Breast epithelium (tissue), 4 donors: ENCODE results near the gene VAC14. TPM values are rescaled to one million over a fixed set of nuclear protein-coding genes. Genes with fewer than 3 reads are reported as not detected.
"Not testable (repeated sequence)": the region's sequence is repeated elsewhere in the genome, so short reads cannot be mapped to it uniquely, and the experiment has no call there.

Experiments
- DNase-seq, 2 donors: peaks; one replicate each; pipeline ENCODE4 v3.0.0-alpha.2; 2019; ENCODE audit warnings: low spot score in 2 of 2
- H3K27ac ChIP-seq, 2 donors: fragments of 200-600 bp; sonication (generic) in 1 of 2; one replicate each; pipeline ENCODE4 v1.5.1; 2016 to 2019; ENCODE audit warnings: mild to moderate bottlenecking in 1 of 2
- H3K27me3 ChIP-seq, 2 donors: fragments of 200-600 bp; sonication (generic) in 1 of 2; one replicate each; pipeline versions ENCODE4 v1.5.1 to v1.6.0; 2017 to 2019; ENCODE audit warnings: control low read depth in 1 of 2, mild to moderate bottlenecking in 1 of 2
- H3K36me3 ChIP-seq: fragments of 200-600 bp; one replicate; pipeline ENCODE4 v1.5.1; 2019
- H3K4me1 ChIP-seq, 2 donors: fragments of 200-600 bp; sonication (generic); one replicate each; pipeline ENCODE4 v1.5.1; 2016 to 2019; ENCODE audit warnings: control low read depth in 1 of 2
- H3K4me3 ChIP-seq, 3 donors: fragments of 200-600 bp; sonication (generic); 1 replicate in 2 of 3; 2 replicates in 1 of 3; pipeline ENCODE4 v1.5.1; 2016 to 2019; ENCODE audit warnings: mild to moderate bottlenecking in 3 of 3, moderate library complexity in 2 of 3
- H3K9me3 ChIP-seq, 2 donors: fragments of 200-600 bp; sonication (generic) in 1 of 2; one replicate each; pipeline ENCODE4 v1.5.1; 2016 to 2019; ENCODE audit warnings: control low read depth in 1 of 2
- CTCF ChIP-seq, 3 donors: fragments of 450-650 bp; IDR thresholded peaks; one replicate each; pipeline ENCODE4 v1.5.1; 2016 to 2017; ENCODE audit warnings: antibody characterized with exemption in 3 of 3, mild to moderate bottlenecking in 3 of 3, moderate library complexity in 3 of 3
- POLR2A ChIP-seq: fragments of 450-650 bp; IDR thresholded peaks from one replicate; pipeline ENCODE4 v1.6.1; 2016; ENCODE audit warnings: antibody characterized with exemption, mild to moderate bottlenecking, moderate library complexity
- POLR2AphosphoS5 ChIP-seq, 3 donors: sonication (generic); formaldehyde crosslinking; IDR thresholded peaks; one replicate each; pipeline ENCODE4 v1.6.1; 2017; ENCODE audit warnings: antibody characterized with exemption in 3 of 3
- intact Hi-C: fragments of 100-400 bp; cut with DNase I; formaldehyde crosslinking; loops from one replicate; pipeline ENCODE4 v1.15.1; 2023; ENCODE audit warnings: low total_unique reads
- total RNA-seq, 3 donors: library from RNA; depleted of rRNA; stranded (reverse); fragments of >200 nt; gene quantifications; one replicate each; pipeline ENCODE4 v1.1.0, GENCODE V29; 2016

Gene VAC14
- total RNA-seq, 3 donors from 2014 or later, result 26.7 to 29.4 (median 28.5) TPM

GRCh38 chr16:70675851-70676513 is 125.0 kb downstream of the VAC14 start:
- H3K9me3 ChIP-seq, result no peaks in the 10 kb centered on the region
- no peak for DNase-seq
- H3K27ac ChIP-seq, result peak overlapping the region in 1 of 2 donors; percentile 48
- no peaks in the 10 kb centered on the region for H3K36me3 ChIP-seq
- H3K27me3 ChIP-seq, result no peaks in the 10 kb centered on the region
- H3K4me3 ChIP-seq, result no peak overlapping the region
- peaks cover 3 to 9% of the 10 kb centered on the region in 2 donors for H3K4me1 ChIP-seq
- TF ChIP-seq POLR2A (no peak), POLR2AphosphoS5 (IDR thresholded peaks at IDR 0.05) (no peak)
- intact Hi-C loops, result no loop called here

GRCh38 chr16:70674221-70675014 is 126.5 kb downstream of the VAC14 start:
- no peaks in the 10 kb centered on the region for H3K4me1 ChIP-seq
- H3K27ac ChIP-seq, result peak overlapping the region; percentile 17 to 38
- no peak for DNase-seq
- H3K9me3 ChIP-seq, result no peaks in the 10 kb centered on the region
- intact Hi-C loops, result no loop called here
- H3K27me3 ChIP-seq, result no peaks in the 10 kb centered on the region
- TF ChIP-seq POLR2A (no peak), POLR2AphosphoS5 (IDR thresholded peaks at IDR 0.05) (no peak), CTCF (IDR thresholded peaks at IDR 0.05) (no peak)
- H3K36me3 ChIP-seq, result peaks cover 5% of the 10 kb centered on the region
- H3K4me3 ChIP-seq, result no peak overlapping the region

- not testable (repeated sequence) for DNase-seq
Measured at GRCh38 chr16:70670938-70671337, 130.0 kb downstream of the VAC14 start.

GRCh38 chr16:70670175-70670574 is 130.8 kb downstream of the VAC14 start:
- Histone ChIP-seq H3K27ac (no peak overlapping the region), H3K4me1 (no peaks in the 10 kb centered on the region), H3K27me3 (no peaks in the 10 kb centered on the region), H3K9me3 (no peaks in the 10 kb centered on the region), H3K36me3 (peaks cover 11% of the 10 kb centered on the region), H3K4me3 (no peak overlapping the region)
- TF ChIP-seq POLR2AphosphoS5 (IDR thresholded peaks at IDR 0.05) (no peak), POLR2A (no peak), CTCF (IDR thresholded peaks at IDR 0.05) (no peak)
- no peak for DNase-seq
- intact Hi-C loops, result no loop called here

More at GRCh38 chr16:70670938-70671337, 130.0 kb downstream of the VAC14 start:
- H3K9me3 ChIP-seq, H3K4me1 ChIP-seq, H3K27me3 ChIP-seq, H3K4me3 ChIP-seq, H3K27ac ChIP-seq, H3K36me3 ChIP-seq, intact Hi-C loops: not testable (repeated sequence)

GRCh38 chr16:70665806-70666735 is 134.9 kb downstream of the VAC14 start:
- TF ChIP-seq CTCF (IDR thresholded peaks at IDR 0.05) (no peak), POLR2AphosphoS5 (IDR thresholded peaks at IDR 0.05) (no peak), POLR2A (no peak)
- no peak overlapping the region for H3K27ac ChIP-seq
- no peak overlapping the region for H3K4me3 ChIP-seq
- peaks cover 21% of the 10 kb centered on the region for H3K36me3 ChIP-seq
- H3K4me1 ChIP-seq, result peaks cover 0 to 7% of the 10 kb centered on the region in 2 donors
- DNase-seq, result peak in 1 of 2 donors; percentile 31
- H3K27me3 ChIP-seq, result no peaks in the 10 kb centered on the region
- no peaks in the 10 kb centered on the region for H3K9me3 ChIP-seq
- intact Hi-C loops, result no loop called here
